ENCODE data around the gene TRIM32.

Gene TRIM32

GRCh38 chr9:116703634-116704033, 16.5 kb downstream of the TRIM32 start:
- no peak for DNase-seq (ENCODE audit: low read depth in 2 of 2, low spot score in 1 of 2)

DNA sequence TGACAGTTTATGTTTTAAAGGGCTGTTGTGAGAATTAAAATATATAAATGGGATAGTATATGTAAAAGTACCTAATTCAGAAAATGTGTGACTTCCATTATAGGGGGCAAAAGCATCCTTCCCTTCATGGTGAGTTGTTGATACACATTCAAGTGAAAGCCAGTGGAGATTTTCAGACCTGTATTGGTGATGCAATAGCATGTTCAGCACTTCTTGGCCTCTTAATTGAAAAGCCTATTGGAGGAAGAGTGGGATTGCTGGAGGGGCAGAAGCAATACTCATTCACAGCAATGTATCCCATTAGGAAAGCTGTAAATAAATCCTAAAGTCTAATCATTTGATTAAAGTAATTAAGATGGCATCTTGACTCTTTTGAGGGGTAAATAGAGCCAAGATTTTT, 17.4 kb downstream of the TRIM32 start:
- DNase-seq (ENCODE audit: low read depth in 2 of 2, low spot score in 1 of 2) = no peak

DNA sequence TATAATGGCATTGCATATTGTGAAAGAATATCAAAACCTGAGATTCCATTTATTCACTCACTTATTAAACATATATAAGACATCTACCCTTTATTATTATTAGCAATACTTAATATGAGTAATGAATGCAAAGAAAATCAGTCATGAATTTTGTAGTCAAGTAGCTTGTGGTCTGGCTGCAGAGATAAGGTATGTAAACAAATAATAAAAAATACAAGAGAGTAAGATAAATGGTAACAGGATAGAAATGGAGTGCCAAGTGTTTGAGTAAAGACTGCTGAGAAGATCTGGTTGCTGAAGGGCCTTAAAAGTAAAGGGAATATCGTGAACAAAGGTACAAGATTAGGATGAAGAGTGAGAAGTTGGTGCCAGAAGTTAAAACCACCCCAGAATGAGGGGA, 18.4 kb downstream of the TRIM32 start:
- no peak for DNase-seq (ENCODE audit: low read depth in 2 of 2, low spot score in 1 of 2)

DNA sequence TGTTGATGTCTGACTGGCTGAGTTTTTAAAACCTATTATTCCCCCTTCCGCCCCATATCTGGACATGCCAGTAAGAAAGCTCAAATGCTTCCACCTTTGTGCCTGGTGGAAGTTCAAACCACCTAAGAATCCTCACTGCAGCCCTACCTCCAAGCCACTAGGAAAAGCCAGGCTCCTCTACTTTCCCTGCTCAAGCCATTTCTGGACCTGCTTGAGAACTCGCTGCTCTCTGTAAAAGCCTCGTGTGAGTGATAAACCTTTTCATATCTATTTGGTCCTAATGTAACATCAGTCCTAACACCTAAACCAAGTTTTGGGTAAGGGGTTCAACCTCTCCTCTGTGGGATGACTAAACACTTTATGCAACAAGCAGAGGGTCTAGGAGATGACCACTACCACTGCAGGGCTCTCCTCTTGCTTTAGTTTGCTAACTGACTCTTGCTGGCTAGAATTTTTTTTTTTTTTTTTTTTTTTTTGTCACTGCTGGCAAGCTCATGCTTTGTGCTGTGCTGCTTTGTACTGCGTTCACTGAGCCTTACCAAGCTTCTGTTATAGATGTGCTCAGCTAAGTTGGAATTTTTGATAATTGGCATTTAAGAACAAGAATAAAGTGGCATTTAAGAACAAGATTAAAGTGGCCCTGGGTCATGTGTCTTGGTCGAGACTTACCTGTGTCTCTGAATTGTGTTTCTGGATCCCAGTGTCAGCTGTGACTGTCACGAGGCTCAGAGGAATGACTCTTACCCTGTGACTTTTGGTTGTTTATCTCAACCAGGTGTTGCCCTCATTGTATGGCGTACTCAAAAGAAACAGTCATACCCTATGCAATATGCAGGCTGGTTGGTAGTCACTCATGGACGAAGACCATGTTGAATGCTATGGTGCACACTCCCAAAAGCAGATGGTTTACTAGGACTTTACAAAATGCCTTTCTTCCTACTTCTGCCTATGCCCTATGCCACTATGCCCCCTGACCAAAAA, 19.5 kb downstream of the TRIM32 start:
- DNase-seq (ENCODE audit: low read depth in 2 of 2, low spot score in 1 of 2) = no peak

- DNase-seq (ENCODE audit: low read depth in 2 of 2, low spot score in 1 of 2) = no peak
These were observed 25.7 kb downstream of the TRIM32 start for GRCh38 chr9:116712781-116713180.

DNA sequence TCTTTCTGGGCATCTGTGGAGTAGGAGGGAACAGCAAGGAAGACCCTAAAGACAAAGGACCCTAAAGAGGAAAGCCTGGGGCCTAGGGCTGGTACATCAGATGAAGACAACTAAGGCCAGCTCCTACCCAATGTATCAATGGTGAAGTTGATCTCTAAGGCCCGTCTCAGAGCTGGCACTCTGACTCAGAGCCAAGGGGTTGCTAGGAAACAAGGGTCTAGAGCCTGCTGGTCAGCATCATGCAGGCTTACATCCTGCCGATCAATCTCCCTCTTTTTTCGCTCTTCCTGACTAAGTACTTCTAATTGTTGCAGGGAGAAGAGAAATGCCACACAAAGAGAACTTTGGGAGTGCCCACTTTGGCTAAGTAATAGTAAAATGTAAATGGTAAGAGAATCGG, 26.2 kb downstream of the TRIM32 start:
- DNase-seq (ENCODE audit: low read depth in 2 of 2, low spot score in 1 of 2) = no peak

GRCh38 chr9:116715751-116716150, 28.6 kb downstream of the TRIM32 start:
- DNase-seq (ENCODE audit: low read depth in 2 of 2, low spot score in 1 of 2) = no peak

- no peak for DNase-seq (ENCODE audit: low read depth in 2 of 2, low spot score in 1 of 2)
These were observed 29.3 kb downstream of the TRIM32 start for GRCh38 chr9:116716438-116716837.

- DNase-seq (ENCODE audit: low read depth in 2 of 2, low spot score in 1 of 2) = no peak
These were observed 30.0 kb downstream of the TRIM32 start for GRCh38 chr9:116717150-116717549.

DNA sequence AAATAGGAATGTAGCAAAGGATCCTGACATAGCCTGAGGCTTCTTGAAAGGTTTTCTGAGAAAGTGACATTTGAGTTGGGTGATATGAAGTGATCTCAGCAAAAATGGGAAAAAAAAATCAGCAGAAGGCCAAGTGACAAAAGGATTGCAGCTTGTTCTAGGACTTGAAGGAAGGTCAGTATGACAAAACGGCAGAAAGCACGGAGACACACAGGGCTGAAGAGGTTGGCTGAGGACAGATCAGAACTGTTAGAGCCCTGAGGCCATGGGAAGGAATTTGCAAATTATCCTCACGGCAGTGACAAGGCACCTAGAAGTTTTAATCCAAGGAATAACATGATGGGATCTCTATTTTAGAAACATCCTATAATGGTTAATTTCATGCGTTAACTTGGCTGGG, 31.0 kb downstream of the TRIM32 start:
- no peak for DNase-seq (ENCODE audit: low read depth in 2 of 2, low spot score in 1 of 2)

DNA sequence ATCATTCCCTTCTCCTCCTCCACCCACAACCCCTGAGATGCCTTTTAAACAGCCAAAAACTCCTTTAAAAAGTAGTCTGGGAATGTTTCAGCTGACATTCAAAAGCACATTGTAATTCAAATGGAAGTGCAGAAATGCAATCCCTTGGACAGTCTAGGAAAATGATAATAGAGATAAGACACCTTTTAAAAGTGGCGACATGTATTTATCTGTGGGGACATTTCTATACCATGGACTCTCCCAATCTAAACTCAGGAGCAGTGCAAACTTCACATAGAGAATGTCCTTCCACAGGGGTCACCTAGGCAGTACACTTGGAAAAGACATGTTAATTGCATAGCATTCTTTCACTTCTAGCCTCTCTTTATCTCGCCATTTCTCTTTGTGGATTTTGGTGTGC, 33.0 kb downstream of the TRIM32 start:
- no peak for DNase-seq (ENCODE audit: low read depth in 2 of 2, low spot score in 1 of 2)

DNA sequence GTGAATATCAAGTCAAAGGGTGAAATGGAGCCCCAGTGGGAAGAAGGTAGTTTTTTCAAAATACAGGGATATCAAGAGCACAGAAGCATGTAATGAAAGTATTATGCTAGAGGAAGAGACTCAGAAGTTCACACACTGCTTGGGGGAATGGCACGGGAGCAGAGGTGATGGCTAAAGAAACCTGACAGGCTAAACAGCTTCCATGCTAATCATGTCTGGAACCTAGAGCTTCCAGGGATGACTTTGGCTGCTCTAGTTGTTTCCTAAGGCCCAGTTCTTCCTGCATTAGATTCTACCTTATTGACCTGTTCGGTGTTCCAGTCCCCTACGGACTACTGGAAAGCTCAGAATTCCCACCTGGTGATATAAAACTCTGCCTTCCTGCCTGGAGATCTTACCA, 34.3 kb downstream of the TRIM32 start:
- DNase-seq (ENCODE audit: low read depth in 2 of 2, low spot score in 1 of 2) = no peak

GRCh38 chr9:116721944-116722343, 34.8 kb downstream of the TRIM32 start:
- no peak for DNase-seq (ENCODE audit: low read depth in 2 of 2, low spot score in 1 of 2)

GRCh38 chr9:116724123-116724522, 37.0 kb downstream of the TRIM32 start:
- no peak for DNase-seq (ENCODE audit: low read depth in 2 of 2, low spot score in 1 of 2)

DNA sequence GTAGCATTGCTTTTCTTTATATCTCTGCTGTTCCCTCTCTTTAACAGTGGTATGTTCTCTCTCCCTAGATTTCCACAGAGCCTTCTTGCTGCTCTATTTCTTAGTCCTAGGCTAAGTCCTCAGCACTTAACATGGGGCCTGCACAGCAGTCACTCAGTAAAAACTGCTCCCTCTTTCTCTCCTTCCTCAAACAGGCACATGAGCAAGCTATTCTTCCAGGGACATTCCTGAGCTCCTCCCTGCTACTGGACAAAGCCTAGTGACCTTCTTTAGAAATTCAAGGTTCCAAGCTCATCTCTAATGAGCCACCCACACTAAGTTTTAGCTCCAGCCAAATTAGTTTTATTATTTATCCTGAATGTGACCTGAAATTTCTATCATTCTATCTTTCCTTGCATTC, 39.5 kb downstream of the TRIM32 start:
- DNase-seq (ENCODE audit: low read depth in 2 of 2, low spot score in 1 of 2) = no peak

DNA sequence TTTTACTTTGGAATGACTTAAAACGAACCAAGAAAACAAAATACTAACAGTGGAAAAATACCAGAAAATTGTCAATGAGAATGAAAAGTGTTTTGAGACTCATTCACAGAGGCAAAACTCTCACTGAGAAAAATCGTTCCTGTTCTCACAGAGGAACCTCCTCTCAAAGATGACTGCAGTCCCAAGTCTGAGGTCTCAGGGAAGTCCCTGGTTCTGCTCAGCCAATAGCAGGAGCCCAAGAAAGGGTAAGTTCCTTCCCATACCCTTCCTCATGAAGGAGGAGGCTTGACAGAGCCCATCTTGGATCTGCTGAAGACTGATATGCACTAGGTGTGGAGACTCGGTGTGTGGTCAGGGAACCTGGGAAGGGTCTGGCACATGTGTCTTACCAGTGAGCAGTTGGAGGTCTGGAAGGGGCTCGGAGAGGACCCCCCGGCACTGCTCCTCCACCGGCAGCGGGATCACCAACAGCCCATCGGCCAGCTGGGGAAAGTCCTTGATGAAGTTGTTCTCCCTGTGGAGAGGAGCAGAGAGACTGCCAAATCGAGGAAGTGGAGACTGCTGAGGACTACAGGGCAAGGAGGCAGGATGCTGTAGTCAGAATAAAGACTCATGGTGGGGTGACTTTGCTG, 46.0 kb downstream of the TRIM32 start:
- DNase-seq (ENCODE audit: low read depth in 2 of 2, low spot score in 1 of 2) = no peak

GRCh38 chr9:116736399-116737151, 49.5 kb downstream of the TRIM32 start:
- DNase-seq (ENCODE audit: low read depth in 2 of 2, low spot score in 1 of 2) = no peak

DNA sequence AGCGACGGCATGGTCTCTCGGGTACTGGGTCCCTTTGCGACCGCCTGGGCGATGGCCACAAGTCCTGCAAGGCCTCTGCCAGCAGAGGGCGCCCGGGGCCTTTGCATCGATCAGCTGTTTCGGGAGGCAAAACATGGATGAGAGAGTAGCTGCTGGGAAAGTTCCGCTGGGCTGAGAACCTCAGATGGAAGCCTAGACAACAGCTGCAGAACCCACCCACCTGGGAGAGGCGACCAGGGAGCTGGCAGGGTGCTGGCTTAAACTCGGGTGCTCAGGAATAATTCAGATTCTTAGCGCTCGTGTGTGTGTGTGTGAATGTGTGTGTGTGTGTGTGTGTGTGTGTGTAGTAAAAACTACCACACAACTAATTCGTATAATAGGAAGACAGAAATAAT, 50.0 kb downstream of the TRIM32 start:
- DNase-seq (ENCODE audit: low read depth in 2 of 2, low spot score in 1 of 2) = peak in 1 of 2 donors; percentile 14

- no peak for DNase-seq (ENCODE audit: low read depth in 2 of 2, low spot score in 1 of 2)
These were observed 54.1 kb downstream of the TRIM32 start for GRCh38 chr9:116741086-116741740.

GRCh38 chr9:116741742-116742141, 54.6 kb downstream of the TRIM32 start:
- DNase-seq (ENCODE audit: low read depth in 2 of 2, low spot score in 1 of 2) = no peak

GRCh38 chr9:116749176-116749575, 62.1 kb downstream of the TRIM32 start:
- DNase-seq (ENCODE audit: low read depth in 2 of 2, low spot score in 1 of 2) = no peak

All from stimulated activated CD8-positive, alpha-beta memory T cell treated with anti-CD3 and anti-CD28 coated beads, Interleukin-4, amount 100 ng/mL, for 1 hour (primary cell).